Measurements from ENCODE around the gene CCDC167.

GRCh38 chr6:37438930-37439329 is 60.8 kb downstream of the CCDC167 start:
- TF ChIP-seq, protein P1, sequence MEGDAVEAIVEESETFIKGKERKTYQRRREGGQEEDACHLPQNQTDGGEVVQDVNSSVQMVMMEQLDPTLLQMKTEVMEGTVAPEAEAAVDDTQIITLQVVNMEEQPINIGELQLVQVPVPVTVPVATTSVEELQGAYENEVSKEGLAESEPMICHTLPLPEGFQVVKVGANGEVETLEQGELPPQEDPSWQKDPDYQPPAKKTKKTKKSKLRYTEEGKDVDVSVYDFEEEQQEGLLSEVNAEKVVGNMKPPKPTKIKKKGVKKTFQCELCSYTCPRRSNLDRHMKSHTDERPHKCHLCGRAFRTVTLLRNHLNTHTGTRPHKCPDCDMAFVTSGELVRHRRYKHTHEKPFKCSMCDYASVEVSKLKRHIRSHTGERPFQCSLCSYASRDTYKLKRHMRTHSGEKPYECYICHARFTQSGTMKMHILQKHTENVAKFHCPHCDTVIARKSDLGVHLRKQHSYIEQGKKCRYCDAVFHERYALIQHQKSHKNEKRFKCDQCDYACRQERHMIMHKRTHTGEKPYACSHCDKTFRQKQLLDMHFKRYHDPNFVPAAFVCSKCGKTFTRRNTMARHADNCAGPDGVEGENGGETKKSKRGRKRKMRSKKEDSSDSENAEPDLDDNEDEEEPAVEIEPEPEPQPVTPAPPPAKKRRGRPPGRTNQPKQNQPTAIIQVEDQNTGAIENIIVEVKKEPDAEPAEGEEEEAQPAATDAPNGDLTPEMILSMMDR (conservative IDR thresholded peaks at IDR 0.05; ENCODE audit: low read depth, low read length) = no peak
- TF ChIP-seq EZH2 (IDR thresholded peaks at IDR 0.05; ENCODE audit: borderline replicate concordance, low read depth, low read length, poor library complexity, severe bottlenecking) = no peak

Measured in A673 (cell line).